Transverse colon (tissue), 4 donors: ENCODE results near the gene ITPR2. TPM values are rescaled to one million over a fixed set of nuclear protein-coding genes. Genes with fewer than 3 reads are reported as not detected.

Experiments
- DNase-seq: peaks from one replicate; pipeline ENCODE4 v3.0.0-alpha.2; 2019
- H3K27ac ChIP-seq, 4 donors: fragments of 200-600 bp; sonication (generic); 2 replicates each; pipeline ENCODE4 v1.5.1; 2016 to 2018; ENCODE audit warnings: inconsistent platforms in 4 of 4
- H3K27me3 ChIP-seq: fragments of 200-600 bp; sonication (generic); 2 replicates; pipeline ENCODE4 v1.5.1; 2017; ENCODE audit warnings: inconsistent platforms
- H3K36me3 ChIP-seq, 4 donors: fragments of 200-600 bp; sonication (generic); 2 replicates each; pipeline ENCODE4 v1.5.1; 2017 to 2019; ENCODE audit warnings: inconsistent platforms in 4 of 4
- H3K4me1 ChIP-seq, 4 donors: fragments of 200-600 bp; sonication (generic); 2 replicates each; pipeline ENCODE4 v1.5.1; 2017 to 2020; ENCODE audit warnings: inconsistent platforms in 4 of 4
- H3K4me3 ChIP-seq, 4 donors: fragments of 200-600 bp; sonication (generic); 1 replicate in 1 of 4; 2 replicates in 3 of 4; pipeline versions ENCODE4 v1.5.1 to v1.6.1; 2017 to 2019; ENCODE audit warnings: inconsistent platforms in 4 of 4
- H3K9me3 ChIP-seq, 2 donors: fragments of 200-600 bp; sonication (generic); 2 replicates each; pipeline ENCODE4 v1.5.1; 2017 to 2019; ENCODE audit warnings: inconsistent platforms in 2 of 2
- EP300 ChIP-seq: sonication (generic); formaldehyde crosslinking; IDR thresholded peaks from one replicate; pipeline ENCODE4 v1.6.1; 2017; ENCODE audit warnings: antibody characterized with exemption, low read depth
- POLR2A ChIP-seq: fragments of 450-650 bp; IDR thresholded peaks from one replicate; pipeline ENCODE4 v1.6.1; 2016; ENCODE audit warnings: antibody characterized with exemption, mild to moderate bottlenecking, moderate library complexity
- POLR2AphosphoS5 ChIP-seq, 3 donors: sonication (generic); formaldehyde crosslinking; IDR thresholded peaks; one replicate each; pipeline ENCODE4 v1.6.1; 2016; ENCODE audit warnings: antibody characterized with exemption in 3 of 3
- WGBS, 2 donors: methylation state at CpG; one replicate each; pipeline ENCODE4 v1.1.5; 2018; ENCODE audit warnings: low coverage in 1 of 2; 5-methylcytosine and 5-hydroxymethylcytosine counted together
- in situ Hi-C, 4 donors: fragments of 200-750 bp; cut with MboI; loops; one replicate each; pipeline versions ENCODE4 v1.15.0 to v1.15.1; 2017; ENCODE audit warnings: low sequenced_read_pairs in 3 of 4, low pct_ligation_motif_present in 1 of 4, low pct_unique_long_range_greater_than_20kb in 1 of 4
- intact Hi-C: fragments of 100-400 bp; cut with DNase I; formaldehyde crosslinking; loops from one replicate; pipeline ENCODE4 v1.15.1; 2023; ENCODE audit warnings: low total_unique reads
- total RNA-seq, 4 donors: library from RNA; depleted of rRNA; stranded (reverse); fragments of >200 nt; gene quantifications; one replicate each; pipeline ENCODE4 v1.1.0, GENCODE V29; 2016
- TF ChIP-seq, protein P1 (sequence below), 5 experiments: fragments of 200-600 bp in 3 of 5; fragments of 450-650 bp in 2 of 5; sonication (generic) in 3 of 5; IDR thresholded peaks; 1 replicate in 2 of 5; 2 replicates in 3 of 5; pipeline ENCODE4 v1.5.1; 2016 to 2017; ENCODE audit warnings: antibody characterized with exemption in 5 of 5, inconsistent platforms in 3 of 5, mild to moderate bottlenecking in 2 of 5, moderate library complexity in 1 of 5

Gene ITPR2
- total RNA-seq, 4 donors from 2014 or later = 29.8 to 60.5 (median 41.2) TPM

DNA sequence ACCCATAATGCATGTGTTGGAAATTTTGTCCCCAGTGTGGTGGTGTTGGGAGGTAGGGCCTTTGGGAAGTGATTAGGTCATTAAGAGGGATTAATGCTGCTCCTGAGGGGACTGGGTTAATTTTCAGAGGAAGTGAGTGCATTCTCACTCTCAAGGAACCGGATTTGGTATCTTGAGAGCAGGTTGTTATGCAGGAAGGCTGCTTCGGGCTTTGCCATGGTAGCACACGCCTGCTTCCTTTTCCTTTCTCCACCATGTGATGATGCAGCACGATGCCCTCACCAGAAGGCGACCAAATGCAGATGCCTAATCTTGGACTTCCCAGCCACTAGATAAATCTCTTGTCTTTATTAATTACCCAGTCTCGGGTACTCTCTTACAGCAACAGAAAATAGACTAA, 380.5 kb downstream of the ITPR2 start:
- Histone ChIP-seq H3K27ac (no peak overlapping the region), H3K36me3 (no peaks in the 10 kb centered on the region), H3K4me3 (no peak overlapping the region), H3K27me3 (no peaks in the 10 kb centered on the region), H3K9me3 (no peaks in the 10 kb centered on the region), H3K4me1 (no peaks in the 10 kb centered on the region)
- DNase-seq = no peak
- intact Hi-C loops = no loop called here
- WGBS, 2 donors = 72 to 86% methylated on average over 3 to 6 of the region's 6 CpGs
- no peak for TF ChIP-seq POLR2AphosphoS5 (IDR thresholded peaks at IDR 0.05)
- TF ChIP-seq, protein P1, sequence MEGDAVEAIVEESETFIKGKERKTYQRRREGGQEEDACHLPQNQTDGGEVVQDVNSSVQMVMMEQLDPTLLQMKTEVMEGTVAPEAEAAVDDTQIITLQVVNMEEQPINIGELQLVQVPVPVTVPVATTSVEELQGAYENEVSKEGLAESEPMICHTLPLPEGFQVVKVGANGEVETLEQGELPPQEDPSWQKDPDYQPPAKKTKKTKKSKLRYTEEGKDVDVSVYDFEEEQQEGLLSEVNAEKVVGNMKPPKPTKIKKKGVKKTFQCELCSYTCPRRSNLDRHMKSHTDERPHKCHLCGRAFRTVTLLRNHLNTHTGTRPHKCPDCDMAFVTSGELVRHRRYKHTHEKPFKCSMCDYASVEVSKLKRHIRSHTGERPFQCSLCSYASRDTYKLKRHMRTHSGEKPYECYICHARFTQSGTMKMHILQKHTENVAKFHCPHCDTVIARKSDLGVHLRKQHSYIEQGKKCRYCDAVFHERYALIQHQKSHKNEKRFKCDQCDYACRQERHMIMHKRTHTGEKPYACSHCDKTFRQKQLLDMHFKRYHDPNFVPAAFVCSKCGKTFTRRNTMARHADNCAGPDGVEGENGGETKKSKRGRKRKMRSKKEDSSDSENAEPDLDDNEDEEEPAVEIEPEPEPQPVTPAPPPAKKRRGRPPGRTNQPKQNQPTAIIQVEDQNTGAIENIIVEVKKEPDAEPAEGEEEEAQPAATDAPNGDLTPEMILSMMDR (IDR thresholded peaks at IDR 0.05) = no peak
- no peak for TF ChIP-seq POLR2A
- no peak for TF ChIP-seq EP300
- in situ Hi-C loops = no loop called here

DNA sequence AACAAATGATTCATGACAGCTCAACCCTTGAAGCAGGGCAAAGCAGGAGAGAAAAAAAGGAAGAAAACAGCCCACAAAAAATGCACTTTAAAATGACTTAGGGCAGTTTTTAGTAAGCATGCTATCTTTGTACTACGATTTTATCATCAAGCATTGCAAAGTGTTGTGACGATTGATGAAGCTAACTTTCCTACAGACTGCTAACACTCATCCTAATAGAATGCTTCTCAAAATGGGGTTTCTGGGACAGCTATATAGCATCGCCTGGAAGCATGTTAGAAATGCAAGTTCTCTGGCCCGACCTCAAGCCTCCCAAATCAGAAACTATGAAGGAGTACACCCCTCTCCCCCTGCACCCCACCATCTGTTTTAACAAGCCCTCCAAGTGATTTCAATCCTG, 381.2 kb downstream of the ITPR2 start:
- 75 to 82% methylated on average over 3 to 4 of the region's 4 CpGs for WGBS, 2 donors
- Histone ChIP-seq H3K27me3 (no peaks in the 10 kb centered on the region), H3K9me3 (no peaks in the 10 kb centered on the region), H3K4me3 (no peak overlapping the region), H3K27ac (no peak overlapping the region), H3K36me3 (no peaks in the 10 kb centered on the region), H3K4me1 (no peaks in the 10 kb centered on the region)
- DNase-seq = no peak
- in situ Hi-C loops = no loop called here
- intact Hi-C loops = no loop called here
- TF ChIP-seq POLR2AphosphoS5 (IDR thresholded peaks at IDR 0.05) = no peak

DNA sequence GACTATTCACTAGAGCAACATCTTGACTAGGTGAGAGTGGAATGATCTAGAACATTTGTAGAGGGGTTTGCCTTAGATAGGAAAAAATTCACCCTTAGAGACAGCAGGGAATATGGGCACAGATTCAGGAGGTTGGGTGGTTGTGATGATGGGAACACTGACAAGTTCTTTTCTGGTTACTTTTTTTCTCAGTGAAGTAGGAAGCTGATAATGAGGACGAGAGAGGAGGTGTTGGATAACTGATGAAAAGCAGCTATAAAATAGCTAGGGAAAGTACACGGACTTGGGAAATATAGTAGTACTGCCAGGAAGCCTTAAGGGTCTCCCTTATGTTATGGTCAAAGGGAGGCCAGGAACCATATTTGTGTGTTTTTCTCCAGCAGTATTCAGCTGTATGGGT, 387.1 kb downstream of the ITPR2 start:
- Histone ChIP-seq H3K27me3 (no peaks in the 10 kb centered on the region), H3K4me1 (no peaks in the 10 kb centered on the region), H3K36me3 (no peaks in the 10 kb centered on the region), H3K4me3 (no peak overlapping the region), H3K9me3 (no peaks in the 10 kb centered on the region), H3K27ac (no peak overlapping the region)
- WGBS, 2 donors = 72 to 86% methylated on average over 2 of the region's 2 CpGs
- TF ChIP-seq EP300 (no peak), POLR2A (no peak), POLR2AphosphoS5 (IDR thresholded peaks at IDR 0.05) (no peak)
- TF ChIP-seq, protein P1 (IDR thresholded peaks at IDR 0.05) = no peak
- in situ Hi-C loops = no loop called here
- intact Hi-C loops = no loop called here
- DNase-seq = no peak

DNA sequence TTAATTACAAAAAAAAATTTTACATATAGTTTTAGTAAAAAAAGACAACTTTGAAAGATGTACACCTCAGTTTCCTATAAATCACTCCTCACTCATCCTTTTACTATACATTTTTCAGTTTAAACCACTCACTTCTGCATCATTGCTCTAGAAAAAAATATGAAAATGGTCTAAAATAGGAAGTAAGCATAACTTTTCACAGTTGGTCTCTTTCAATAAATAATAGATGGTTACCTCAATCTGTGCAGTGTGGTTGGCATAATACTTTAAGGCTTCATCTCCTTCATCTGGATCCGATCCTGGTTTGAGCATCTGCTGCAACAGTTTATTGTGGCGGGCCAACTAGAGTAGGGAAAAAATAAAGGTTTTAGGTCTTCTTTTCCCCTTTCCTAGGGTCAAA, 389.7 kb downstream of the ITPR2 start:
- Histone ChIP-seq H3K9me3 (no peaks in the 10 kb centered on the region), H3K27me3 (no peaks in the 10 kb centered on the region), H3K4me3 (no peak overlapping the region), H3K27ac (no peak overlapping the region), H3K36me3 (no peaks in the 10 kb centered on the region), H3K4me1 (no peaks in the 10 kb centered on the region)
- in situ Hi-C loops (no loop called here), intact Hi-C loops (no loop called here)
- 94 to 100% methylated on average over 2 of the region's 2 CpGs for whole genome bisulfite sequencing, 2 donors
- TF ChIP-seq POLR2AphosphoS5 (IDR thresholded peaks at IDR 0.05) = no peak
- TF ChIP-seq, protein P1 (IDR thresholded peaks at IDR 0.05) = no peak
- no peak for TF ChIP-seq EP300
- no peak for TF ChIP-seq POLR2A
- no peak for DNase-seq

DNA sequence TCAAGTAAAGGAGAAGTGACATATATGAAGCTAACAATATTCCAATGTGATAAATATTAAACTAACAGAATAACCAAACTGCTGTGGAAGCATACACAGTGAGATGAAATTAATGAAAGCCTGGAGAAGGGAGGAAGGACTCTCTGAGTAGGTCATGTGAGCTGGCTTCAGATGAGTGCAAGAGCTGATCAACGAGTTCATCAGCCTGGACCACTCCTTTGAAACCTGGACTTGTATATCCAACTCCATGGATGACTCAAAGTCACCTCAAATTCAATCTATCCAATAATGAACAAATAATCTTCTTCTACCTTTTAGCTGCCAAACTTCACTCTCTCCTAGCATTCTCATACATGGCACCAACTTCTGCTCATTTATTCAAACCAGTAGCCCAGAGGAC, 391.6 kb downstream of the ITPR2 start:
- H3K4me3 ChIP-seq = no peak overlapping the region
- H3K27ac ChIP-seq = no peak overlapping the region
- H3K4me1 ChIP-seq = no peaks in the 10 kb centered on the region
- no peaks in the 10 kb centered on the region for H3K9me3 ChIP-seq
- no peak for DNase-seq
- H3K27me3 ChIP-seq = no peaks in the 10 kb centered on the region
- TF ChIP-seq EP300 (no peak), POLR2A (no peak), POLR2AphosphoS5 (IDR thresholded peaks at IDR 0.05) (no peak)
- TF ChIP-seq, protein P1 (IDR thresholded peaks at IDR 0.05) = no peak
- in situ Hi-C loops (no loop called here), intact Hi-C loops (no loop called here)
- WGBS, 2 donors = 86 to 88% methylated on average over 1 of the region's 1 CpG
- H3K36me3 ChIP-seq = no peaks in the 10 kb centered on the region
